ENCODE measurements around the gene CYP2W1.
A peak's percentile ranks its signal among the peaks of the same experiment; 100 is the strongest.
"Not testable (repeated sequence)": the region's sequence is repeated elsewhere in the genome, so short reads cannot be mapped to it uniquely, and the experiment has no call there.

Gene CYP2W1

GRCh38 chr7:999149-999879 is 16.3 kb downstream of the CYP2W1 start:
- TF ChIP-seq CTCF (IDR thresholded peaks at IDR 0.05) = no peak
- Mint-ChIP-seq H3K4me1 (peaks cover 45% of the 10 kb centered on the region), H3K4me3 (no peak overlapping the region), H3K36me3 (ENCODE audit: low read depth) (no peaks in the 10 kb centered on the region), H3K27ac (peak overlapping the region; percentile 68), H3K27me3 (ENCODE audit: low read depth, poor library complexity) (no peaks in the 10 kb centered on the region), H3K9me3 (no peaks in the 10 kb centered on the region)
- DNase-seq = no peak

GRCh38 chr7:999941-1000935 is 17.3 kb downstream of the CYP2W1 start:
- DNase-seq = no peak
- H3K36me3 Mint-ChIP-seq (ENCODE audit: low read depth) = no peaks in the 10 kb centered on the region
- TF ChIP-seq CTCF (IDR thresholded peaks at IDR 0.05) = no peak
- no peaks in the 10 kb centered on the region for H3K9me3 Mint-ChIP-seq
- no peaks in the 10 kb centered on the region for H3K27me3 Mint-ChIP-seq (ENCODE audit: low read depth, poor library complexity)
- peaks cover 47% of the 10 kb centered on the region for H3K4me1 Mint-ChIP-seq
- H3K27ac Mint-ChIP-seq = peak overlapping the region; percentile 91
- no peak overlapping the region for H3K4me3 Mint-ChIP-seq

GRCh38 chr7:1001069-1001770 is 18.2 kb downstream of the CYP2W1 start:
- H3K4me1 Mint-ChIP-seq = peaks cover 53% of the 10 kb centered on the region
- DNase-seq; H3K4me3 Mint-ChIP-seq; H3K9me3 Mint-ChIP-seq; H3K36me3 Mint-ChIP-seq (ENCODE audit: low read depth); H3K27ac Mint-ChIP-seq; H3K27me3 Mint-ChIP-seq (ENCODE audit: low read depth, poor library complexity): not testable (repeated sequence)

GRCh38 chr7:1002026-1002425 is 19.0 kb downstream of the CYP2W1 start:
- not testable (repeated sequence) for H3K36me3 Mint-ChIP-seq (ENCODE audit: low read depth); DNase-seq; H3K27me3 Mint-ChIP-seq (ENCODE audit: low read depth, poor library complexity); H3K9me3 Mint-ChIP-seq; H3K4me3 Mint-ChIP-seq; H3K27ac Mint-ChIP-seq
- peaks cover 55% of the 10 kb centered on the region for H3K4me1 Mint-ChIP-seq

GRCh38 chr7:1002445-1002844 is 19.5 kb downstream of the CYP2W1 start:
- H3K36me3 Mint-ChIP-seq (ENCODE audit: low read depth); H3K27ac Mint-ChIP-seq; H3K4me3 Mint-ChIP-seq; H3K9me3 Mint-ChIP-seq; DNase-seq; H3K27me3 Mint-ChIP-seq (ENCODE audit: low read depth, poor library complexity): not testable (repeated sequence)
- peaks cover 55% of the 10 kb centered on the region for H3K4me1 Mint-ChIP-seq

- no peak for TF ChIP-seq CTCF (IDR thresholded peaks at IDR 0.05)
- Mint-ChIP-seq H3K4me3 (no peak overlapping the region), H3K9me3 (no peaks in the 10 kb centered on the region), H3K36me3 (ENCODE audit: low read depth) (peaks cover 10% of the 10 kb centered on the region), H3K27ac (peak overlapping the region; percentile 84), H3K27me3 (ENCODE audit: low read depth, poor library complexity) (no peaks in the 10 kb centered on the region), H3K4me1 (peaks cover 44% of the 10 kb centered on the region)
- no peak for DNase-seq
Measured at GRCh38 chr7:1004018-1004852, 21.3 kb downstream of the CYP2W1 start.
